PC-3 (cell line): ENCODE results near the gene ZWILCH. TPM values are rescaled to one million over a fixed set of nuclear protein-coding genes. Genes with fewer than 3 reads are reported as not detected.

Source experiments
- ATAC-seq: fragments of 200-7000 bp; cut with Tn5 transposase; 2 replicates; pipeline ENCODE4 v1.9.1; 2020; ENCODE audit warnings: mild to moderate bottlenecking, moderate library complexity
- BruUV-seq: library from RNA; stranded (reverse); fragments of 400-500 nt; replicated peaks from 2 replicates; lab custom pipeline; 2021; lab: Mats Ljungman, UMichigan
- CTCF ChIA-PET: fragments of 300-600 bp; sonication (Branson Sonifier 250); formaldehyde crosslinking; loops from one replicate; lab custom pipeline; 2022; ENCODE audit warnings: antibody characterized with exemption; lab: Charles Lee
- POLR2A ChIA-PET: fragments of 300-600 bp; sonication (Branson Sonifier 250); formaldehyde crosslinking; loops from one replicate; lab custom pipeline; 2022; ENCODE audit warnings: antibody characterized with exemption; ENCODE audit not compliant: unreplicated experiment; lab: Charles Lee
- DNase-seq: peaks from one replicate; pipeline ENCODE4 v3.0.0-alpha.2; 2015
- H2AFZ ChIP-seq: fragments of 300-600 bp; sonication (generic); 2 replicates; pipeline ENCODE4 v1.6.0; 2016; ENCODE audit warnings: antibody characterized with exemption, low read length
- H3F3A ChIP-seq: fragments of 300-600 bp; sonication (generic); one replicate; pipeline ENCODE4 v1.6.0; 2017; ENCODE audit warnings: antibody characterized with exemption, low read length, control low read depth, mild to moderate bottlenecking; ENCODE audit not compliant: unreplicated experiment
- H3K27ac ChIP-seq: fragments of 300-600 bp; sonication (generic); 2 replicates; pipeline ENCODE4 v1.5.1; 2016; ENCODE audit warnings: mild to moderate bottlenecking, low read length
- H3K27me3 ChIP-seq: fragments of 300-600 bp; sonication (generic); 2 replicates; pipeline ENCODE4 v1.6.1; 2016; ENCODE audit warnings: low read length, mixed read lengths
- H3K36me3 ChIP-seq: fragments of 300-600 bp; sonication (generic); 2 replicates; pipeline ENCODE4 v1.6.1; 2016; ENCODE audit warnings: low read depth, mixed run types, low read length, mixed read lengths
- H3K4me1 ChIP-seq: fragments of 300-600 bp; sonication (generic); 2 replicates; pipeline ENCODE4 v1.5.1; 2016; ENCODE audit warnings: low read length; ENCODE audit not compliant: insufficient read depth
- H3K4me2 ChIP-seq: fragments of 300-600 bp; sonication (generic); 2 replicates; pipeline ENCODE4 v1.6.0; 2016; ENCODE audit warnings: low read length
- H3K4me3 ChIP-seq: fragments of 300-600 bp; sonication (generic); 2 replicates; pipeline ENCODE4 v1.5.1; 2016; ENCODE audit warnings: mild to moderate bottlenecking, low read length, mixed read lengths
- H3K79me2 ChIP-seq: fragments of 300-600 bp; sonication (generic); 2 replicates; pipeline ENCODE4 v1.6.1; 2017; ENCODE audit warnings: low read length, mixed read lengths
- H3K9ac ChIP-seq: fragments of 300-600 bp; sonication (generic); 2 replicates; pipeline ENCODE4 v1.6.0; 2016; ENCODE audit warnings: mild to moderate bottlenecking, low read length
- H3K9me2 ChIP-seq: fragments of 300-600 bp; sonication (generic); replicated peaks from 2 replicates; pipeline ENCODE4 v1.6.1; 2016; ENCODE audit warnings: mixed run types, low read length, mixed read lengths
- H3K9me3 ChIP-seq: fragments of 300-600 bp; sonication (generic); 2 replicates; pipeline ENCODE4 v1.6.1; 2016; ENCODE audit warnings: low read length, mixed read lengths
- H4K20me1 ChIP-seq: fragments of 300-600 bp; sonication (generic); 2 replicates; pipeline ENCODE4 v1.6.1; 2016; ENCODE audit warnings: low read length, mixed read lengths
- EZH2 ChIP-seq: fragments of 300-600 bp; sonication (generic); IDR thresholded peaks from one replicate; pipeline ENCODE4 v1.6.1; 2017; ENCODE audit warnings: antibody characterized with exemption, mild to moderate bottlenecking, low read length; ENCODE audit not compliant: unreplicated experiment
- EZH2phosphoT487 ChIP-seq: fragments of 300-600 bp; sonication (generic); IDR thresholded peaks from 2 replicates; pipeline ENCODE4 v1.6.1; 2018; ENCODE audit warnings: mild to moderate bottlenecking, antibody characterized with exemption, low read length, borderline replicate concordance
- intact Hi-C: fragments of 100-400 bp; cut with micrococcal nuclease; formaldehyde crosslinking; loops from 2 replicates; pipeline ENCODE4 v1.9.0; 2023
- total RNA-seq: library from RNA; depleted of rRNA; stranded (reverse); fragments of >200 nt; gene quantifications from 2 replicates; pipeline ENCODE4 v1.2.3, GENCODE V29; 2014
- TF ChIP-seq, protein P1 (sequence below): fragments of 300-600 bp; sonication (generic); conservative IDR thresholded peaks from 2 replicates; pipeline ENCODE4 v1.5.1; 2017; ENCODE audit warnings: antibody characterized with exemption, low read depth, mild to moderate bottlenecking, low read length

The ZWILCH gene
- total RNA-seq, 1 experiment from 2014 or later, result 18.1 TPM

DNA sequence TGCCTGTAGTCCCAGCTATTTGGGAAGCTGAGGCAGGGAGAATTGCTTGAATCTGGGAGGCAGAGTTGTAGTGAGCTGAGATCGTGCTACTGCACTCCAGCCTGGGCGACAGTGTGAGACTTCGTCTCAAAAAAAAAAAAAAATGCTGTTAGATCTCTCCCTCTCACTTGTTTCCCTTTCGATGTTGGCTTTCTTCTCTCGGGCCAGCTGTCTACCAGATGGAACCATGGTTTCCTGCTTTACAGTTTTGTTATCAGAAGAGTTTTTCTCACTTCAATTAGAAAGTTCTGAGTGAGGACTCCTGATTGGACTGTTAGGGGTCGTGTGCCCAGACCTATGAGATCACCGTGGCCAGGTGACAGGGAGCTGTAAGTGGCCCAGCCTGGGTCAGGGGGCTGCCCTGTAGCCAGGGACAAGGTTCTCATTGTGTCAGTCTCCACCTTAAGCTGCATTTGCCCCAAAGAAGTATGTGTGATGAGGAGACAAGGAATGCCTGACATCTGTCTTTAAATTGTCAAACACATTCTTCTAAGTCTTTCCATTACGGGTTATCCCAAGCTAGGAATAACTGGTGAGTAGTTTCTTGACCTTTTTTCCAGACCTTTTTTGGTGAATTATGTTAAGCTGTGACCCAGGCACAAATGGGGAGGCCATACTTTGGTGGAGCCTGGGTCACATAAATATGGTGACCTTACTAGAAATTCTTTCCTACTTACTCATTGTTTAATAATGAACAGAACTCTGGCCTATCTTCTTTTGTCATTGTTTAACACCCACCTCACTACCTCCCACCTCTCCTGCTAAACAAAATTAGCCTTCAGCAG lies 32.7 kb upstream of the ZWILCH start:
- Histone ChIP-seq H3K79me2 (no peaks in the 10 kb centered on the region), H4K20me1 (no peaks in the 10 kb centered on the region), H3K36me3 (peaks cover 5% of the 10 kb centered on the region; the same call in 1 of the 2 replicates), H3K4me1 (0 out of 2 replicates have a peak, but pooled peaks cover 7% of the 10 kb centered on the region), H3F3A (no peaks in the 10 kb centered on the region), H3K4me2 (no peak overlapping the region), H3K9me2 (no peaks in the 10 kb centered on the region), H3K9me3 (no peaks in the 10 kb centered on the region), H3K4me3 (no peak overlapping the region), H2AFZ (no peak overlapping the region), H3K27ac (no peak overlapping the region), H3K27me3 (no peaks in the 10 kb centered on the region), H3K9ac (no peak overlapping the region)
- intact Hi-C loops, result no loop called here
- BruUV-seq, result no TSS peak
- no peak for TF ChIP-seq EZH2
- no peak for TF ChIP-seq EZH2phosphoT487
- TF ChIP-seq, protein P1, sequence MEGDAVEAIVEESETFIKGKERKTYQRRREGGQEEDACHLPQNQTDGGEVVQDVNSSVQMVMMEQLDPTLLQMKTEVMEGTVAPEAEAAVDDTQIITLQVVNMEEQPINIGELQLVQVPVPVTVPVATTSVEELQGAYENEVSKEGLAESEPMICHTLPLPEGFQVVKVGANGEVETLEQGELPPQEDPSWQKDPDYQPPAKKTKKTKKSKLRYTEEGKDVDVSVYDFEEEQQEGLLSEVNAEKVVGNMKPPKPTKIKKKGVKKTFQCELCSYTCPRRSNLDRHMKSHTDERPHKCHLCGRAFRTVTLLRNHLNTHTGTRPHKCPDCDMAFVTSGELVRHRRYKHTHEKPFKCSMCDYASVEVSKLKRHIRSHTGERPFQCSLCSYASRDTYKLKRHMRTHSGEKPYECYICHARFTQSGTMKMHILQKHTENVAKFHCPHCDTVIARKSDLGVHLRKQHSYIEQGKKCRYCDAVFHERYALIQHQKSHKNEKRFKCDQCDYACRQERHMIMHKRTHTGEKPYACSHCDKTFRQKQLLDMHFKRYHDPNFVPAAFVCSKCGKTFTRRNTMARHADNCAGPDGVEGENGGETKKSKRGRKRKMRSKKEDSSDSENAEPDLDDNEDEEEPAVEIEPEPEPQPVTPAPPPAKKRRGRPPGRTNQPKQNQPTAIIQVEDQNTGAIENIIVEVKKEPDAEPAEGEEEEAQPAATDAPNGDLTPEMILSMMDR, result no peak
- ChIA-PET CTCF (no interaction called here), POLR2A (no interaction called here)
- DNase-seq (no peak), ATAC-seq (no peak)

DNA sequence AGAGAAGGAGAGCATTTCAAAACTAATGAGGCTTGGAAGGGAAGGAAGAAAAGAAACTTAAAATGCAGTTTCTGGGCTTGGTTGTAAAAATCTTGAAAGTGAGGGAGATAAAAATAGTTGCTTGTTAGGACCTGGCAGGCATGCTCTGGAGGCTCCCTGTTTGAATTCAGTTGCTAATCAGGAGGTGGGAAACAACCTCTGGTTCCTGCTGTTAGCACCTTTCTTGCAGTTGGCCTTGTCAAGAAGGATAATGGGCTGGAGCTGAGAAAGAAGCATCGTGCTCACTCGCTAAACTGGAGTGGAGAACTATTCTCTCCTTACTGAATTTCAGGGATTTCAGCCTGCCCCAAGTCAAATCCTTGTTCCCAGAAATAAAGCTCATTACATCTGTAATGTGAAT lies 31.0 kb upstream of the ZWILCH start:
- ChIA-PET CTCF (no interaction called here), POLR2A (no interaction called here)
- Histone ChIP-seq H3K27me3 (no peaks in the 10 kb centered on the region), H4K20me1 (no peaks in the 10 kb centered on the region), H3K27ac (no peak overlapping the region), H3K4me1 (0 out of 2 replicates have a peak, but pooled peaks cover 7% of the 10 kb centered on the region), H3K9ac (no peak overlapping the region), H2AFZ (no peak overlapping the region), H3K4me2 (no peak overlapping the region), H3F3A (no peaks in the 10 kb centered on the region), H3K79me2 (no peaks in the 10 kb centered on the region), H3K36me3 (no peaks in the 10 kb centered on the region; the same call in 1 of the 2 replicates), H3K9me2 (no peaks in the 10 kb centered on the region), H3K9me3 (no peaks in the 10 kb centered on the region), H3K4me3 (no peak overlapping the region)
- ATAC-seq (no peak), DNase-seq (no peak)
- BruUV-seq, result no TSS peak
- TF ChIP-seq EZH2phosphoT487, result no peak
- TF ChIP-seq, protein P1, result no peak
- TF ChIP-seq EZH2, result no peak
- intact Hi-C loops, result no loop called here

DNA sequence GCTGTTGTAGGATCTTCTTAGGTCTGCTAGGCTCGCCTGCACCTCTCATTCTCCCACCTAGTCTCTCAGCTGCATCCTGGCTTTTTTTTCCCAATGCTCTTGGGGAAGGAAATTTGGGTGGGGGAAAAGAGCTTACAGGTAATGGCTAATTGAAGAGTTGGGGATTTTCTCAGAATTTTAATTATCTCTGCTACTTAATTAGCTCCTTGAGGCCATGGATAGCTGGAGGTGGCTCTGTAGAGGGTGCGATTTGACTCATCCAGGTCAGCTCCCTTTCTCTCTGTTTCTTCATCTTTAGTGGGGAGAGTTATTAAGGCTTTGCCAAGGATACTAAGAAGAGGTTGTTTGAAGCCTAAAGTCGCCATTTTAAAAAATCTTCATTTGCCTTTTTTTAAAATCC lies 30.2 kb upstream of the ZWILCH start:
- Histone ChIP-seq H3K36me3 (no peaks in the 10 kb centered on the region; the same call in 1 of the 2 replicates), H3K27me3 (no peaks in the 10 kb centered on the region), H3K79me2 (no peaks in the 10 kb centered on the region), H3K9me3 (no peaks in the 10 kb centered on the region), H3K4me1 (0 out of 2 replicates have a peak, but pooled peaks cover 7% of the 10 kb centered on the region), H3F3A (no peaks in the 10 kb centered on the region), H3K27ac (no peak overlapping the region), H4K20me1 (no peaks in the 10 kb centered on the region), H2AFZ (no peak overlapping the region), H3K4me3 (no peak overlapping the region), H3K9me2 (no peaks in the 10 kb centered on the region), H3K4me2 (no peak overlapping the region), H3K9ac (no peak overlapping the region)
- POLR2A ChIA-PET, result no interaction called here
- DNase-seq (no peak), ATAC-seq (no peak)
- CTCF ChIA-PET, result no interaction called here
- intact Hi-C loops, result no loop called here
- BruUV-seq, result no TSS peak
- TF ChIP-seq, protein P1, result no peak
- TF ChIP-seq EZH2phosphoT487 (no peak), EZH2 (no peak)
